Measurements from ENCODE around the gene OFD1.

The OFD1 gene

DNA sequence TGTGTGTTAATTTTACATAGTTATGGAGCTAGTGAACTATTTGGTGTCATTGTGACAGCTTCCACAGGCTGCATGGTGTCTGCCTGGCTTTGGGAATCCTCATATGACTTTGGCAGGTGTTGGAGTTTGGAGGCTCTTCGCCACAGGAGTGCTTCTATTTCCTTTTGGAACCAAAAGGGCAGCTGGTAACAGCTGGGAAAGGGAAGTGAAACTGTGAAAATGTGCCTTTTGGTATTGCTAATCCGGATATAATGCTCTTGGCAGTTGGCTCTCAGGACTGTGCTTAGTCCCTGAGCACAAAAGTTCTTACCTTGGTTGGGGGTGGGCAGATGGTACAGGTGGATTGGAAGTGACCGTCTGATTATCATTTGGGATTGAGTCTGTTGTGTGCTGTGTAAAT, 18.1 kb downstream of the OFD1 start:
- peak; percentile 43 for DNase-seq

- no peak for DNase-seq
Measured at GRCh38 chrX:13754765-13755164, 20.2 kb downstream of the OFD1 start.

GRCh38 chrX:13755254-13755653, 20.7 kb downstream of the OFD1 start:
- DNase-seq = no peak

- no peak for DNase-seq
Measured at GRCh38 chrX:13756381-13756780, 21.8 kb downstream of the OFD1 start.

DNA sequence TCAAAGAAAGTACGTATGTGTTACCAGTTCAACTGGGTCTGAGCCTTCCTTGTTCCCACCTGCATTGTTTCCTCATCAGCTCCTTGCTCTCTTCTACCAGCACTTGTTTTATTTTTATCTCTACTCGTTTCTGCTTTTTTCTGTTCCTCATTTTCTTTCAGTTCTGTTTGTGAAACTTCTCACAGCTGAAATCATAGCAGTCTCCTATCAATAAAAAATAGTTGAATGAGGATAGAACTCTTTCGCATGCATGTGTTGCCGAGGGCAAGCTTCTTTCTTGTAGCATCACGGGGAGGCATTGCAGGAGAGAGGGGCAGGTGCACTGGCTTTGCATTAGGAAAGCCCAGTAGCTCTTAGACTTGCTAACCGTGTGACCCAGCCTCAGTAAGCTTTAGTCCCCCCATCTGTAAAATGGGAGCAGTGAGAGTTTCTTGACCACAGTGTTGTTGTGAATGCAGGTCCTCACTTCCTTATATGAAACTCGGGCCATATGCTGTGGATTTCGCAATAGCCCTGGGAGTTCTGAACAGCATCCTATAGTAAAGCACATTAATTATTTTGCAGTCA, 24.7 kb downstream of the OFD1 start:
- DNase-seq = peak; percentile 40

DNA sequence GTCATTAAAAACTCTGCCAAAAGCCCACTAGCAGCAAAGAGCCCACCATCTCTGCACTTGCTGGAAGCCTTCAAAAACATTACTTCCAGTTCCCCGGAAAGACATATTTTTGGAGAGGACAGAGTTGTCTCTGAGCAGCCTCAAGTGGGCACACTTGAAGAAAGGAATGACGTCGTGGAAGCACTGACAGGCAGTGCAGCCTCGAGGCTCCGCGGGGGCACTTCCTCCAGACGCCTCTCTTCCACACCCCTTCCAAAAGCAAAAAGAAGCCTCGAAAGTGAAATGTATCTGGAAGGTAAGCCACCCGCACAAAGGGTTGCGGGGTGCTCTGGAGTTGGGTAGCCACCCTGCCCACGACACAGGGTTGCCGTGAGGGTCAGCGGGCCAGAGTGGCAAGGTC, 25.9 kb downstream of the OFD1 start:
- DNase-seq = peak; percentile 31

GRCh38 chrX:13761606-13762414, 27.3 kb downstream of the OFD1 start:
- no peak for DNase-seq

- no peak for DNase-seq
Measured at GRCh38 chrX:13763489-13763888, 28.9 kb downstream of the OFD1 start.

DNA sequence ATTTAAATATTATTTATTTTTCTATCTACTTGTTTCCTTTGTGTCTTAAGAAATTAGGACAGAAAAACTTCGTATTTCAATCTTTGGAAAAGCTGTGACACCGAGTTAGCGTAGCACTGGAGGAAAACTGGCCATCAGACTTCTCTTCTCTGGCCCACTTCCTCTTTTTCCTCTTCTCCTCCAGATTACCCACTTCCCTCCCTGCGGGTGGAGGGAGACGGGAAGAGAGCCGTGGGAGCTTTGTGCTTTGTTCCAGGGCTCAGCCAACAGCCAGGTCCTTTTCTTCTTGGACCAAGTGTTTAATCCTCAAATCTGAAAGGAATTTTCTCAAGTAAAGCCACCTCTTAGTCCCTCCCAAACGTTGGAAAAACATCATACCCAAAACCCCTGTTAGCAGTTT, 29.7 kb downstream of the OFD1 start:
- DNase-seq = peak; percentile 59

DNA sequence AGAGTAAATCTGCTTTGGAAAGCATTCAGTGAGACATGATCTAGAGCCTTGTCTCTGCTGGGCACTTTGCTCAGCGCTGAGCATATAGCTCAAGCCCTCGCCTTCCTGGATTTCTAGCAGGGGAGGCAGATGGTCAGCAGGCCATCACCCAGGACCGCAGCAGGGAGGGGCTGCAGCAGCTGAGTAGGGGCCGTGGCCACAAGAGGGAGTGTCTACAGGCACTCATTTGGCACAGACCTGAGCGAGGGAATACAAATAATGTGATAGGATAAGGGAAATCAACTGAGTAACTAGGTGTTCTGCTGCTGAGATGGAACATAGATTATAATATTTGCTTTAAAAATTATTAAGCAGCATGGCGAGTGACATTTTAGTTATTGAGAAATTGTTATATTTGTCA, 30.2 kb downstream of the OFD1 start:
- DNase-seq = no peak

DNA sequence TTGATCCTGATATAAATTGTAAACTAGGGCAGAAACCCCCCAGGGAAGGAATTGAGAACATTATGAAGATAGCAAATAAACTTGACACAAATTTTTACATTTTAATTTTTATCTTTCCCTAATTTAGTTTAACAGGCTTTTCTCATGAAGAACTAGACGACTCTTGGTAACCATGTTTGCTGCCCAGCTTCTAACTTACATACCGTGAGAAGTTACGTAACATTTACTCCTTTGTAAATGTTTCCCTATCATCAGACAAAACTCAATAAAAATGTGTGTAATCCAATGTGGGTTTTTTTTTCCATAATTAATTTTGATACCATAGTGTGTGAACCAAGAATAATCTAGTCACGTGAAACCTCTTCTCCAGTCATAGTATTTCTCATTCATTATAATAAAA, 34.4 kb downstream of the OFD1 start:
- DNase-seq = no peak

- no peak for DNase-seq
Measured at GRCh38 chrX:13770013-13770535, 35.5 kb downstream of the OFD1 start.

- no peak for DNase-seq
Measured at GRCh38 chrX:13774696-13775095, 40.1 kb downstream of the OFD1 start.

DNA sequence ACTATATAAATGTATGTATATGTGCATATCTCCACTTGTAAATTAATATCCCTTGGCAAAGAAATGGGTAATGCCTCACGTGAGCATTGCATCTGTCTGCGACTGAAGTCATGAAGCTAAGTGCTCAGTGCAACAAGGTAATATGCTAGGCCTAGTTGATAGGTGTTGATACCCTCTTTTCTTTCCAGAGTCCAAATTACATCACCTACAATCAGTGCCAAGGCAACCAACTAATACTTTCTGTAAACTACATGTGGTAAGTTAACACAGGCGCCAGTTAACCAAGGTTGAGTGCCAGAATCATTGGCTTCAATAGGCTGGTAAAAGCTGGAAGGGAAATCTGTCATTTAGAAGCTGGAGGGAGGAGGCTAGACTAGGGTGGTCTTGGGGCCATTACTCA, 41.3 kb downstream of the OFD1 start:
- DNase-seq = no peak

DNA sequence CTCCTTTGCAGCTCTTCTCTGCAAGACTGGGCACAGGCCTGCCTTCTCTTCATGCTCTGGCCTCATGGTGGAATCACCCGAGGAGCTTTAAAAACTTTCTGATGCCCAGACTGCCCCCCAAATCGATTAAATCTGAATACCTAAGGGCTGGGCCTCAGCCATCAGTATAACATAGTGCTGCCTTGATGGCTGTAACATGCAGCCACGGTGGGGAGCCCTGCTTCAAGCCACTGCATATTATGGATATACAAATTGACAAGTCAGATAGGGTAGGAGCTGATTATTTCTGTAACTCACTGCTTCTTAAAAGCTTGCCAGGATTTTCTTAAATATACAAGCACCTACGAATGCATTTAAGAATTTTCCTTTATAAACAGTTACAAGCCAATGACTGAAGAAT, 41.8 kb downstream of the OFD1 start:
- DNase-seq = no peak

GRCh38 chrX:13778916-13779315, 44.4 kb downstream of the OFD1 start:
- peak; percentile 40 for DNase-seq

GRCh38 chrX:13780868-13781427, 46.4 kb downstream of the OFD1 start:
- DNase-seq = no peak

- DNase-seq = no peak
Measured at GRCh38 chrX:13786048-13786447, 51.5 kb downstream of the OFD1 start.

DNA sequence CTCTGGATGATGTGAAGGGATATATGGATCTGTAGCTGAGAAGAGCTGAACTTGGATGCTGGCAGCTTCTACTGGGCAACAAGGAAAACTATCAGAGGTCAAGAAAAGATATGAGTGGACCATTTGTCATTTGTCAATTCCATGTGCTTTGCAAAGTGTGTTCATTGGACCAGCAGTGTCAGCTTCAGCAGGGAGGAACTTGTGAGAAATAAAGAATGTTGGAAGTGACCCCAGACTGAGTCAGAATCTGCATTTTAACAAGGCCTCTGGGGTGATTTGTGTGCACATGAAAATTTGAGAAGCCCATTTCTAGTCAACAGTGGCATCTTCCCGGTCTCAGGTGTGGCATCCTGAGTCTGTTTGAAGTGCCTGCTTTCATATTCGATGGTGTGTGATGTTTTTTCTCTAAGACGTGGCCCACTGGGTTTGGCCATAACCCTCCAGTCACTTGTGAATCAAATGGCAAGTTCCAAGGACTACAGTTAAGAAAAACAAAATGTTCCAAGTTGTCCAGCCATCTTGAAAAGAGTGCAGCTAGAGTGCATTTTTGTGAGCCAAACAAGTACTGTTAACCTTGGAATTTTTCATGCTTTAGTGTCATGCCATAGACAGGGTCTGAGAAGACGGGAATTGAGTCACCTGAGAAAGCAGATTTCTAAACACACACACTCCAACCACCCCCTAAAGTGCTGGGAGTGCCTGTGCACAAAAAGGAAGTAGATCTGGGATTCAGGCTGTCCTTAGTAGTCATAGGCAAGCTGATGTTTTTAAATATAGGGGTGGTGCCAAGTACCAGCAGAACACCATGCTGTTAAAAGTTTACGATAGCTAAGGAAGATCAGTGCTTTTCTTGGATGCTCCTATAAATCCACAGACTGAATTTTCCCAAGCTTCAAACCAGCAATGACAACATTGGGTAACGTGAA, 55.9 kb downstream of the OFD1 start:
- DNase-seq = no peak

GRCh38 chrX:13791145-13791544, 56.6 kb downstream of the OFD1 start:
- DNase-seq = no peak

- DNase-seq = no peak
Measured at GRCh38 chrX:13791559-13791958, 57.0 kb downstream of the OFD1 start.

- DNase-seq = no peak
Measured at GRCh38 chrX:13793897-13794296, 59.3 kb downstream of the OFD1 start.

DNA sequence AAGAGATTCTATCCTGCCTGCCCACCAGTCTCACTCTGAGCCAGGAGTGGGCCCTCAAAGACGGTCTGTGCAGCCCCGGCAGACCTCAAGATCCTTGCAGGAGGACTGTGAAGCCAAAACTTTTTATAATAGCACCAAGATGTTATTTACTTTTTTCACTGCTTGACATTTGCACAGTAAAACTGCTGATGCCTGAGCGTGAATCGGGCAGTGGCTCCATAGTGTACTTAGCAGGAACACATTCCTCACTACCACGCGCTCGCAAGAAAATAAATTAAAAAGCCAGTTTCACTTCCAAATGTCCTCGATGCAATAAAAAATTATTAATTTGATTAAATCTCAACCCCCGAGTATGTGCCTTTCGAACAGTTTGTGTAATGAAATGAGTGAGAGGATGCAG, 59.9 kb downstream of the OFD1 start:
- no peak for DNase-seq
